Brain microvascular endothelial cell (primary cell): ENCODE measurements around the gene KIRREL2.

Source experiments
- DNase-seq: peaks from one replicate; pipeline ENCODE4 v3.0.0-alpha.2; 2020
- H3K27ac ChIP-seq: fragments of 250-450 bp; sonication (Bioruptor Pico); 2 replicates; pipeline ENCODE4 v1.5.1; 2020; ENCODE audit warnings: mild to moderate bottlenecking, moderate library complexity
- H3K27me3 ChIP-seq: fragments of 250-450 bp; sonication (Bioruptor Pico); replicated peaks from 2 replicates; pipeline ENCODE4 v1.5.1; 2020; ENCODE audit warnings: mild to moderate bottlenecking
- H3K36me3 ChIP-seq: fragments of 250-450 bp; sonication (Bioruptor Pico); replicated peaks from 2 replicates; pipeline ENCODE4 v1.5.1; 2020; ENCODE audit warnings: mild to moderate bottlenecking
- H3K4me3 ChIP-seq: 2 replicates; pipeline ENCODE4 v1.5.1; 2011; ENCODE audit warnings: low read depth, mild to moderate bottlenecking, control low read depth, low read length, moderate library complexity
- in situ Hi-C: cut with HindIII; loops from 2 replicates; pipeline ENCODE4 v1.10.0; 2017; ENCODE audit warnings: low sequenced_read_pairs, low pct_ligation_motif_present
- TF ChIP-seq, protein P1 (sequence below): IDR thresholded peaks from 2 replicates; pipeline ENCODE4 v1.5.1; 2011; ENCODE audit warnings: low read depth, mild to moderate bottlenecking, moderate library complexity, low read length, control low read depth, inconsistent platforms; ENCODE audit errors: missing control alignments

KIRREL2 gene

DNA sequence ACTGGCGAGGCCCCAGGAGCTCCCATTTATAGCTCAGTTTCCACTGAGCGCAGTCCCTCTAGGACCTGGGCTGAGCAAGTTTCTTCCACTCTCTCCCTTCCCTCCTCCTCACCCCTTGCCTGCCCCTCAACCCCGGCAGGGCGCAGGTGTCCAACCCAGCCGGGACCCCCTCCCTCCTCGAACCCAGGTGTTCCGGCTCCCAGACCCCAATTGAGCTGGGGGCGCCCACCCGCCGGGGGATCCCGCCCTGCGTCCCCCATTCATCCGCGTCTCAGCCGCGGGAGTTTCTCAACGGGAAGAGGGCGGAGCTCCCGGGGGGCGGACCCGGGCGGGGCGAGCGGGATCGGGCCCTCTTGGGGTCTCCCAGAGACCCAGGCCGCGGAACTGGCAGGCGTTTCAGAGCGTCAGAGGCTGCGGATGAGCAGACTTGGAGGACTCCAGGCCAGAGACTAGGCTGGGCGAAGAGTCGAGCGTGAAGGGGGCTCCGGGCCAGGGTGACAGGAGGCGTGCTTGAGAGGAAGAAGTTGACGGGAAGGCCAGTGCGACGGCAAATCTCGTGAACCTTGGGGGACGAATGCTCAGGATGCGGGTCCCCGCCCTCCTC, at the start of gene KIRREL2:
TSS of gene KIRREL2 (plus strand) at position 366 of the 604 bp plus-strand sequence. CDS start at position 575, 209 bp downstream.
- TF ChIP-seq, protein P1, sequence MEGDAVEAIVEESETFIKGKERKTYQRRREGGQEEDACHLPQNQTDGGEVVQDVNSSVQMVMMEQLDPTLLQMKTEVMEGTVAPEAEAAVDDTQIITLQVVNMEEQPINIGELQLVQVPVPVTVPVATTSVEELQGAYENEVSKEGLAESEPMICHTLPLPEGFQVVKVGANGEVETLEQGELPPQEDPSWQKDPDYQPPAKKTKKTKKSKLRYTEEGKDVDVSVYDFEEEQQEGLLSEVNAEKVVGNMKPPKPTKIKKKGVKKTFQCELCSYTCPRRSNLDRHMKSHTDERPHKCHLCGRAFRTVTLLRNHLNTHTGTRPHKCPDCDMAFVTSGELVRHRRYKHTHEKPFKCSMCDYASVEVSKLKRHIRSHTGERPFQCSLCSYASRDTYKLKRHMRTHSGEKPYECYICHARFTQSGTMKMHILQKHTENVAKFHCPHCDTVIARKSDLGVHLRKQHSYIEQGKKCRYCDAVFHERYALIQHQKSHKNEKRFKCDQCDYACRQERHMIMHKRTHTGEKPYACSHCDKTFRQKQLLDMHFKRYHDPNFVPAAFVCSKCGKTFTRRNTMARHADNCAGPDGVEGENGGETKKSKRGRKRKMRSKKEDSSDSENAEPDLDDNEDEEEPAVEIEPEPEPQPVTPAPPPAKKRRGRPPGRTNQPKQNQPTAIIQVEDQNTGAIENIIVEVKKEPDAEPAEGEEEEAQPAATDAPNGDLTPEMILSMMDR: no peak
- H3K27ac ChIP-seq: no peak within 1 kb of the TSS
- H3K36me3 ChIP-seq: no peaks in the 10 kb centered on the region
- peak within 1 kb of the TSS; percentile 39 for H3K4me3 ChIP-seq
- peaks cover 50% of the 10 kb centered on the region for H3K27me3 ChIP-seq
- DNase-seq: no peak
- in situ Hi-C loops: no loop called here

DNA sequence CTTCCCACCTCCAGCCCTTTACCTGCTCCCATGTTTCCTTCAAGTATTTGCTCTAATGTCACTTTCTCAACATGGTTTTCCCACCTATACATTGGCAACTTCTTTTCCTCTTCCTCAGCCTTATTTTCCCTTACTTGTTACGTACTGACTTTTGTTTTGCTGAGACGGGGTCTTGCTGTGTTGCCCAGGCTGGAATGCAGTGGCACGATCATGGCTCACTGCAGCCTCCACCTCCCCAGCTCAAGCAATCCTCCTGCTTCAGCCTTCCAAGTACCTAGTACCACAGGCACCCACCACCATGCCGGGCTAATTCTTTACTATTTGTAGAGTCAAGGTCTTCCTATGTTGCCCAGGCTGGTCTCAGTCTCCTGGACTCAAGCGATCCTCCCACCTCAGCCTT, 49.1 kb upstream of the KIRREL2 start:
- no peaks in the 10 kb centered on the region for H3K36me3 ChIP-seq
- TF ChIP-seq, protein P1: no peak
- H3K4me3 ChIP-seq: no peak overlapping the region
- in situ Hi-C loops: no loop called here
- no peak for DNase-seq
- no peaks in the 10 kb centered on the region for H3K27me3 ChIP-seq
- H3K27ac ChIP-seq: no peak overlapping the region

DNA sequence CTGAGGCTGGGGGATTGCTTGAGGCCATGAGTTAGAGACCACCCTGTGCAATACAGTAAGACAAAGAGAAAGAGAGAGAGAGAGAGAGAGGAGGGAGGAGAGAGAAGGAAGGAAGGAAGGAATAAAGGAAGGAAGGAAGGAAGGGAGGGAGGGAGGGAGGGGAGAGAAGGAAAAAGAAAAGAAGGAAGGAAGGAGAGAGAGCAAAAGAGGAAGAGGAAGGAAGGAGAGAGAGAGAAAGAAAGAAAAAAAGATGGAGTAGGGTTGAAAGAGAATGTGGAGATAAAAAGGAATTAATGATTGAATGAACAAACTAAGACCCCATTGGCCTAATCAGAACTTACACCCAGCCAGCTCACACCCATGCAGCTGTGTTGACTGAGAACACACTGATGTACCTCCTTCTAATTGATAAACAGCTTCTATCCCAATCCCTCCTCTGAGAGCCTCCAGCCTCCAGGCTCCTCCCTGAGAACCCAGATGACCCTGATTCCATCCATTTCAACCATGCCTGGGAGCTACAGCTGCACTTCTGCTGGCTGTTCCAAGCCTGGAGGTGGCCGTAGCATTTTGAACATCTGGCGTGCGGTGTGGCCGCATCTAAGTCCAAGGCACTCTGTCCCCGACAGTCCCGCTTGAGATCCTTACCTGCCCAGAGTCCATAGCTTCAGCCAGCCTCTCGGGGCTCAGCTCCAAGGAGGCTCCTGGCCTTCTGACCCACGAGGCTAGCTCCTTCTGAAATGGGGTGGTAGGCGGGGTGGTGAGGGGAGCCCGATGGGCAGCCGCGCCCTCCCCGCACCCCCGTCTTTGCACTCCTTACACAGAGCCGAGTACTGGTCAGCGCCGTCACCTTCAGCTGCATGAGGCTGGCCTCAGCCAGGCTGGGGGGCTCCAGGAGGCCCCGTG, 45.1 kb upstream of the KIRREL2 start:
- H3K36me3 ChIP-seq: no peaks in the 10 kb centered on the region
- in situ Hi-C loops: no loop called here
- no peak overlapping the region for H3K27ac ChIP-seq
- TF ChIP-seq, protein P1: no peak
- H3K4me3 ChIP-seq: no peak overlapping the region
- no peak for DNase-seq
- no peaks in the 10 kb centered on the region for H3K27me3 ChIP-seq

- in situ Hi-C loops: no loop called here
- TF ChIP-seq, protein P1: no peak
- H3K27me3 ChIP-seq: no peaks in the 10 kb centered on the region
- H3K27ac ChIP-seq: no peak within 1 kb of the TSS
- no peaks in the 10 kb centered on the region for H3K36me3 ChIP-seq
- no peak within 1 kb of the TSS for H3K4me3 ChIP-seq
- DNase-seq: no peak
These were observed 44.3 kb upstream of the KIRREL2 start, which contains the start of gene PRODH2 for GRCh38 chr19:35812220-35813042. PRODH2 (minus strand) TSS chr19:35812845; CDS start chr19:35812805, 40 bp downstream.

- H3K27ac ChIP-seq: no peak overlapping the region
- no peak for DNase-seq
- H3K36me3 ChIP-seq: no peaks in the 10 kb centered on the region
- TF ChIP-seq, protein P1: no peak
- H3K27me3 ChIP-seq: no peaks in the 10 kb centered on the region
- in situ Hi-C loops: no loop called here
- no peak overlapping the region for H3K4me3 ChIP-seq
These were observed 43.4 kb upstream of the KIRREL2 start for GRCh38 chr19:35813043-35813890.
